ENCODE measurements around the gene PRKCA.

DNA sequence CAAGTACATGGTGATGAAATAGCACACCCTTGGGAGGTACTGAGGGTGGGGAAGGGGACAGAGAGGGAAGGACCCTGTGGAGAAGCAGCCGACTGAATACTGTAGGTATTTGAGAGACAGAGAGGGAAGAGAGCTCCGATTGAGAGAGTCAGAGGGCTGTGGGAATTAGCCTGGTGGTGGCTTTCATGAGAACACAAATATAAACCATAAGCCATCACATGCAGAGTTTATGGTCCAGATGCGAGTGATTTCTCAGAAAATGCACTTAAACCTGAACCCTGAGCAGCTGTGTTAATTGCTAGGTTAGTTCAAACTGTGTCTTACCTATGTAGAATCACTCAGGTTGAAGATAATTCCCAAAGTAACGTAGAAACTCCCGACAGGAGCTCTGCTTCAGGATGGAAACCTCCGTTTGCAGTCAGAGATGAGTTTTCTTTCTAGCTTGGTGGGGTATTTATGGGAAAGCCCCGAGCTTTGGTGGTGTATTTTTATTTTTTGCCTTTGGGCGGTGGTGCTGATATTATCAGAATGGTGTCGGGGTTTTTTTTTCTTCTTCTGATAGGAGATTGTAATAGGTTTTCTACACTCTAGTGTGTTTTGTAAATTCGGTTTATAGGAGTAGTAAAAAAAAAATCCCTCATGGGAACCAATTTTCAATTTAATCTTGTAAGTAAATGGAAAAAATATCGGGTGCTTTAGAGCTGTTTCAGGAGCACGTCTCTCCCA is 347.6 kb downstream of the PRKCA start:
- TF ChIP-seq, protein P1, sequence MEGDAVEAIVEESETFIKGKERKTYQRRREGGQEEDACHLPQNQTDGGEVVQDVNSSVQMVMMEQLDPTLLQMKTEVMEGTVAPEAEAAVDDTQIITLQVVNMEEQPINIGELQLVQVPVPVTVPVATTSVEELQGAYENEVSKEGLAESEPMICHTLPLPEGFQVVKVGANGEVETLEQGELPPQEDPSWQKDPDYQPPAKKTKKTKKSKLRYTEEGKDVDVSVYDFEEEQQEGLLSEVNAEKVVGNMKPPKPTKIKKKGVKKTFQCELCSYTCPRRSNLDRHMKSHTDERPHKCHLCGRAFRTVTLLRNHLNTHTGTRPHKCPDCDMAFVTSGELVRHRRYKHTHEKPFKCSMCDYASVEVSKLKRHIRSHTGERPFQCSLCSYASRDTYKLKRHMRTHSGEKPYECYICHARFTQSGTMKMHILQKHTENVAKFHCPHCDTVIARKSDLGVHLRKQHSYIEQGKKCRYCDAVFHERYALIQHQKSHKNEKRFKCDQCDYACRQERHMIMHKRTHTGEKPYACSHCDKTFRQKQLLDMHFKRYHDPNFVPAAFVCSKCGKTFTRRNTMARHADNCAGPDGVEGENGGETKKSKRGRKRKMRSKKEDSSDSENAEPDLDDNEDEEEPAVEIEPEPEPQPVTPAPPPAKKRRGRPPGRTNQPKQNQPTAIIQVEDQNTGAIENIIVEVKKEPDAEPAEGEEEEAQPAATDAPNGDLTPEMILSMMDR (IDR thresholded peaks at IDR 0.05; ENCODE audit: low read depth, low read length) = no peak; the same call in 1 of the 2 replicates
- no peak for TF ChIP-seq EZH2phosphoT487 (IDR thresholded peaks at IDR 0.05; ENCODE audit: low read depth)
